HL-60/S4 treated with phorbol 12-myristate 13-acetate at 8.2 ng/mL for 4 days and 3 days (cell line): ENCODE results near the gene HOXC13.

Experiments
- in situ Hi-C: fragments of 300-500 bp; cut with MboI; formaldehyde crosslinking; loops from 2 replicates; pipeline ENCODE4 v1.15.0; 2022; ENCODE audit warnings: low sequenced_read_pairs

Gene HOXC13

GRCh38 chr12:53968214-53969127 lies 29.8 kb downstream of the HOXC13 start:
- in situ Hi-C loops = no loop called here

GRCh38 chr12:53969588-53970259 lies 31.1 kb downstream of the HOXC13 start:
- in situ Hi-C loops = no loop called here

GRCh38 chr12:53970451-53970850 lies 31.8 kb downstream of the HOXC13 start:
- in situ Hi-C loops = no loop called here

- in situ Hi-C loops = no loop called here
Measured at GRCh38 chr12:53971129-53971528, 32.5 kb downstream of the HOXC13 start.

GRCh38 chr12:53971686-53972085 lies 33.1 kb downstream of the HOXC13 start:
- in situ Hi-C loops = no loop called here

GRCh38 chr12:53972152-53972702 lies 33.6 kb downstream of the HOXC13 start:
- in situ Hi-C loops = no loop called here

GRCh38 chr12:53972722-53973235 lies 34.1 kb downstream of the HOXC13 start, which contains the start of gene HOXC11:
Gene HOXC11 (plus strand): TSS chr12:53973126. CDS start chr12:53973242, 116 bp downstream.
- in situ Hi-C loops = no loop called here

GRCh38 chr12:53973236-53974042 lies 34.8 kb downstream of the HOXC13 start:
- in situ Hi-C loops = no loop called here

GRCh38 chr12:53974084-53975063 lies 35.7 kb downstream of the HOXC13 start, which contains the start of gene HOTAIR:
Gene HOTAIR (minus strand): TSS chr12:53974954.
- in situ Hi-C loops = loop anchor here (25.0 kb wide), 1 partner anchor 388 kb away; the partner anchor contains the start of gene GPR84

GRCh38 chr12:53975064-53975471 lies 36.4 kb downstream of the HOXC13 start:
- in situ Hi-C loops = loop anchor here (25.0 kb wide), 1 partner anchor 387 kb away; the partner anchor contains the start of gene GPR84

- in situ Hi-C loops = loop anchor here (25.0 kb wide), 1 partner anchor 387 kb away; the partner anchor contains the start of gene GPR84
Measured at GRCh38 chr12:53975479-53976152, 37.0 kb downstream of the HOXC13 start.

GRCh38 chr12:53976172-53976822 lies 37.7 kb downstream of the HOXC13 start:
- in situ Hi-C loops = loop anchor here (25.0 kb wide), 1 partner anchor 386 kb away; the partner anchor contains the start of gene GPR84

GRCh38 chr12:53976823-53977595 lies 38.4 kb downstream of the HOXC13 start:
- in situ Hi-C loops = loop anchor here (25.0 kb wide), 1 partner anchor 385 kb away; the partner anchor contains the start of gene GPR84

GRCh38 chr12:53977596-53978445 lies 39.2 kb downstream of the HOXC13 start:
- in situ Hi-C loops = loop anchor here (25.0 kb wide), 1 partner anchor 384 kb away; the partner anchor contains the start of gene GPR84

- in situ Hi-C loops = loop anchor here (25.0 kb wide), 1 partner anchor 384 kb away; the partner anchor contains the start of gene GPR84
Measured at GRCh38 chr12:53978477-53979356, 40.1 kb downstream of the HOXC13 start.
